ENCODE data around the gene F12.

Gene F12

DNA sequence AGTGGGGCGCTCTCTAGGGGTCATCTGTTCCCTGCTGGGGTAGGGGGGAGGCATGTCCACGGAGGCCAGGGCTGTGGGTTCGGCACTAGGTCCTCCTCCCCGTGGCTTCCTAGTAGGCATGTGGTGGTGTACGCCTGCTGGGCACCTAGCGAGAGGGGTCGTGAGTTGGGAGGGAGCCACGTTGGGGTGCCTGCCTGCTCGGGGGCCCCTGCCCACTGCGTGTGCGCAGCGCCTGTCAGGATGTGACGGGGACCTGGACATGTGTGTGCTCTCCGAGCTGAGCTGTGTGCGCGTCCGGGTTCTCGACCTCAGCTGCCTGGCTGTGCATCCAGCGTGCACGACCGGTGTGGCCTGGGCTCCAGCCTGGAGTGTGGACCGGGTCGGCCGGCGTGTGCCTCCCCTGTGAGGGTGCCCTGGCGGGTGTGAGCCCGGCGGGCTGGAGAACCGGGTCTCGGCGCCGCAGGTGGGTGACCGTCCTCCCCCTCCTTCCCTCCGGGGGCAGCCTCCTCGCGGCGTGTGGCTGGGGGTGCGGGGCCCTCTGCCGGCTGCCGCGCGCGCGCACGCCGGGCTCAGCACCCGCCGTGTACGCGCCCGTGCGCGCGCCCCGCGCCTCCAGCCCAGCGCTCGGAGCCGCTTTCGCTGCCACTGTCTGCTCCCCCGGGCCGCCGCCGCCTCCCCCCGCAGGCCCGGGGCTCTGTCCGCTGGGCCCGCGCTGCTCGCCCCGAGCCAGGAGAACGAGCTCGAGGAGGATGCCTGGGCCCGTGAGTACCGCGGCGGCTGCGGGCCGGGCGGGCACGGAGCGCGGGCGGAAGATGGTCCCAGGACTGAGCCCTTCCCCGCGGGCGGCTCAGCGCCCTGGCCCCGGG is 37.1 kb upstream of the F12 start, which contains the start of gene PRR7:
PRR7 (plus strand) TSS at position 615 of the 866 bp plus-strand sequence. CDS start 8,254 bp downstream, outside the sequence.
- peak; percentile 74 for DNase-seq (ENCODE audit: low read depth)

DNA sequence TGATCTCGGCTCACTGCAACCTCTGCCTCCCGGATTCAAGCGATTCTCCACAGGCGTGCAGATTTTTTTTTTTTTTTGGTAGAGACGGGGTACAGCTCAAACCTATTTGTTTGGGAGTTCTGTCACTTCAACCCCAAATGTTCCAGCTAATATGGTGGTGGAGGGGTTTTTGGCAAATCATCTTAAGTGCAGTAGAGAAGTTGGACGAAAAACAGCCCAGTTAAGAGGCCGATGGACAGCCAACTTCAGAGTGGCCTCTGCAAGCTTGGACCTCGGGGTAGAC is 36.5 kb upstream of the F12 start:
- no peak for DNase-seq (ENCODE audit: low read depth)

DNA sequence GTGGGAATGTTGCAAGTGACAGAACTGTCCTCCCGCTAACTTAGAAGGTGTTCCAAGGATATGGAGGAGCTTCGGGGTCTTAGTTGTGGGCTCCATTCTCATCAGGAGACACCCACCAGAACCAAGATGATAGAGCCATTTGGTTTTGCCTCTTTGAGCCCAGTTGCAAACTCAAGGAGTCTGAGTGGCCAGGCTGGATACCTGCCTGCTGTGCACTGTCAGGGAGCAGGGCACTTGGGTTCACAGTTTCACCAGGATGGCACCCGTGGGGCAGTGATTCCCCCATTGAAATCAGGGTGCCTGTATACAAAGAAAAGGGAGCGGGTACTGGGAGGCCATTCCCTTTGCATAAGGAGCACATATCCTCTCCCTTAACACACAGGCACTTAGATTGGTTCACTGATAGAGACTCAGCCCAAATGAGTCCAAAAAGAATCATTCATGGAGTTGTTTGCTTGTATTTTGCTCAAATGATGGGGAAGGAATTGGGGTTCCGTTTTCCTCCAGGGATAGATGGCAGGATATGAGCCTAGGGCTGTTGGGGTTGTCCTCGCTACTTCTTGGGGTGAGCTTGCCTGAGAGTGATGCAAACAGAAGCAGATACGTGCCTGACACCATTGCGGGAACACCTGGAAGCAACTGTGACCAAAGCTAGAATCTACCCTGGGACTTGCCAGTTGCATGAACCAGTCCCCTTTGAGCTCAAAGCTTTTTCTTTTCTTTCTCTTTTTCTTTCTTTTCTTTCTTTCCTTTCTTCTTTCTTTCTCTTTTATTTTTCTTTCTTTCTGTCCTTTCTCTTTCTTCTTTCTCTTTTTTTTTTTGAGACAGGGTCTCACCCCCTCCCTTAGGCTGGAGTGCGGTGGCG is 35.9 kb upstream of the F12 start:
- DNase-seq (ENCODE audit: low read depth), result no peak

DNA sequence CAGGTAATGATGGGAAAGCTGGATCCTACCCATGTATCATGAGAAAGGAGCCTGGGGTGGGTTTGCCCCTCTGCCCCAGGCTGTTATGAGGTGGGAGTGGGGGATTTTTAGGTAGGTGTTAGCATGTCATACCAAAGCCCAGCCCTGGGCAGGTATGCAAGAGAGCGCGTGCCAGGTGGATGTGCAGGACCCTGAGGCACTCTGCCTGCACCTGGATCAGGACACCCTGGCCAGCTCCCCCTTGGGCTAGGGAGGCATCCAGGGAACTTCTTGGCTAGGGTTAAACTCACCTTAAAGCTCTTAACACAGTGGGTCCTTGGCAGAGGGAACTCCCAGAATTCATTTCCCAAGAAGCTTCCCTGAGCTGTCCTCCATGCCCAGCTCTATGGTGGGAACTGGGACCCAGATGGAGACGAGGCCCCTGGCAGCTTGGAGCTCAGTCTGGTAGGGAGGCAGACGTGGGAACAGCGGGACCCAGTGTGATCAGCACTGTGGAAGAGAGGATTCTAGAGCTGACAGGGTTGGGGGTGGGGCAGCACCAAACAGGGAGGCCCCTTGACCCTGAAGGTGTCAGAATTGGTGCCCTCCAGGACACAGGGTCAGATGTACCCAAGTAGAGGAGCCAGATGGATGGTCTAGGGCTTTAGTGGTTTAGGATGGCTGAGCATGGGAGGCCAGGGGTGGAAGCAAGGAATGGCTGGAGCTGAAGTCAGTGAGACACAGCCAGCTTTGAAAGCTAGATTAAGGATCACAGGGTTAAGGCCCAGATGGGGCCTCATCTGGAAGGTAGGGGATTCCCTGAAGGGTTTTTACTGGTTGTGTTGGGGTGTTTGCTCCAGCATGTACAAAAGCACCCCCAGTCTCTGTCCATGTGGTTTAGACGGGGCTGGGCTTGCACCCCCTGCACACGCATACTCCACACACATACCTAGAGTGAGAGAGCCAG is 35.0 kb upstream of the F12 start:
- DNase-seq (ENCODE audit: low read depth), result no peak

DNA sequence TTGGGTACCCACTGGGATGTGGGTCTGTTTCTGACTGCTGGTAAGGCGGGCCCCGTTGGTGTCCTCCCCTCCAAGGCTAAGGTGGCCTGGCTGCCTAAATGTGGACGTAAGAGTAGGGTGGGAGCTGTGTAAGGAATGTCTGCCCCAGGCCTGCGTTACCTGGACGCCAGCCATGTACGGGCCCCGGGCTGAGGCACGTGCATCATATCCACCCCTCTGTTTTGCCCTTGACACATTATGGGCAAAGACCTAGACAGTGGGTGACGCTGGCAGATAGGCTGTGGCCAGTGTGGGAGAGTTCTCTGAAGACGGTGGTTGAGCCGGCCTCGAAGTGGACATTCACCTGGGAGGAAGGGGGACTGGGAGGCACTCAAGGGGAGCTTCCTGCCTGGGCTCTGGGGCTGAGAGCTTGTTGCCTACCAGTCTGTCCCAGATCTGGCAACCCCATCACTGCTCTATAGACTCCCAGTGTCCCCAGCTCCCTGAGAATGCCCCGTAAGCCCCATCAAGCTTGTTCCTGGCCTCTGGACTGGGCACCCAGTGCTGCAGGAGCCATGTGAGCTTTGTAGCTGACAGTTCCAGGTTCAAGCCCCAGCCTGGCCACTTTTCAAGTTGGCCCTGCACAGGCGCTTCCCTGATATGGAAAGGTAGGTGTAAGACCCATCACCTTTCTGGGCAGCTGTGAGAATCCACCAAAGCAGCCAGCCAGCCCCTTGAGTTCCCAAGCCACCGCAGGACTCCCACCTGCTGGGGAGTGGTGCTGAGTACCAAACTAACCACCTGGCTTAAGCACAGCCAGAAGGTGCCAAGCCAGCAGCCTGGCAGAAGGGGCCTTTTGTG is 34.0 kb upstream of the F12 start:
- no peak for DNase-seq (ENCODE audit: low read depth)

DNA sequence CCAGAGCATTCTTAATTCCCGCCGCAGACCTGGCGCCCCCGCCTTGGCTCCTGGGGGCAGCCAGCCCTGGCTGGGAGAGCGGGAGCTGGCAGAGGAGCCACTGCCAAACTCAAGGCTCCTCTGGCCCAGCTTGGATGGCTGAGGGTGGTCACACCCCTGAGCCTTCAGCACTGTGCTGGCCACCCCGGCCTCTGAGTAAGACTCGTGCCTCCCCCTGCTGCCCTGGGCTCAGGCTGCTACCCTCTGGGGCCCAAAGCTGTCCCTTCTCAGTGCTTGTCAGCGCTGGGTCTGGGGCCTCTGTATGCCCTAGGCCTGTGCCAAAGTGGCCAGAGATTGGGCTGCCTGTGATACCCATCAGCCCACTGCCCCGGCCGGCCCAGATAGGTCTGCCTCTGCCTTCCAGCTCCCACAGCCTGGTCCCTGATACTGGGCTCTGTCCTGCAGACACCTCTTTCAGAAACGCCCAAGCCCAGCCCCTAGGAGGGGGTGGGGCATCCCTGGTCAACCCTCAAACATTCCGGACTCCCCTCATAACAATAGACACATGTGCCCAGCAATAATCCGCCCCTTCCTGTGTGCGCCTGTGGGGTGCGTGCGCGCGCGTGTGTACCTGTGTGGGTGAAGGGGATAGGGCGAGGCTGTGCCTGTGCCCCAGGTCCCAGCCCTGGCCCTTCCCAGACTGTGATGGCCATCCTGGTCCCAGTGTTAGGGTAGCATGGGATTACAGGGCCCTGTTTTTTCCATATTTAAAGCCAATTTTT is 32.9 kb upstream of the F12 start:
- no peak for DNase-seq (ENCODE audit: low read depth)

DNA sequence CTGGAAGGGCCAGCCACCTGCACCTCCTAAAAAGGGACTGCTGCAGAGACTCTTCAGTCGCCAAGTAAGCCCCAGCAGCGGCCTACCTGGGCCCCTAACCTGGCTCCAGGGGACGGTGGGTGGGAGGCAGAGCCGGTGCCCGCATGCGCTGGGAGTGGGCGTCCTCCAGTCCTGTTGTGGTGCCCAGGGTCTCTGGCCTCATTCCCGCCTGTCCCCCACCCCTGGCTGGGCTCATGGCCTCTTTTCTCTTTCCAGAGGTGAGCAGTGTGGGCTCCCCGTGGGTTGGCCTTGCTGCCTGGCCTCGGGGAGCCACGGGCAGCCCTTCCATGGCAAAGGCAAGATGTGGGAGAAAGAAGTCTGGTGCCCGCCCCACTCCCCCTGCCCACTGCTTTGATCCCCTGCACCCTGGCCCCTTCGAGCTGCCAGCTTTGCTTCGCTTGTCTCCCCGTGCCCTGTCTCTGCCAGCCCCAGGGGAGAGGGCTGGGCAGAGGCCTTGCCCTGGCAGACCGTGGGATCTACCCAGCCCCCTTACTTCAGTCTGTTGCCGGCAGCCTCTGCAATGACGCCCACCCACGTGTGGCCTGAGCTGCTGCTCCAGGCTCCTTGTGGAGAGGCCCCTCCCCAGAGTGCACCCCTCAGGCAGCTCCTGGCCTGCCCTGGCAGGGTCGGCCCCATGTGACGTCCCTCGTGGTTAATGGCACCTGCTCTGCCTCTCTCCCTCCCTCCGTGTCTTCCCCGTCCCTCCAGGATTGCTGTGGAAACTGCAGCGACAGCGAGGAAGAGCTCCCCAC is 31.8 kb upstream of the F12 start:
- no peak for DNase-seq (ENCODE audit: low read depth)

DNA sequence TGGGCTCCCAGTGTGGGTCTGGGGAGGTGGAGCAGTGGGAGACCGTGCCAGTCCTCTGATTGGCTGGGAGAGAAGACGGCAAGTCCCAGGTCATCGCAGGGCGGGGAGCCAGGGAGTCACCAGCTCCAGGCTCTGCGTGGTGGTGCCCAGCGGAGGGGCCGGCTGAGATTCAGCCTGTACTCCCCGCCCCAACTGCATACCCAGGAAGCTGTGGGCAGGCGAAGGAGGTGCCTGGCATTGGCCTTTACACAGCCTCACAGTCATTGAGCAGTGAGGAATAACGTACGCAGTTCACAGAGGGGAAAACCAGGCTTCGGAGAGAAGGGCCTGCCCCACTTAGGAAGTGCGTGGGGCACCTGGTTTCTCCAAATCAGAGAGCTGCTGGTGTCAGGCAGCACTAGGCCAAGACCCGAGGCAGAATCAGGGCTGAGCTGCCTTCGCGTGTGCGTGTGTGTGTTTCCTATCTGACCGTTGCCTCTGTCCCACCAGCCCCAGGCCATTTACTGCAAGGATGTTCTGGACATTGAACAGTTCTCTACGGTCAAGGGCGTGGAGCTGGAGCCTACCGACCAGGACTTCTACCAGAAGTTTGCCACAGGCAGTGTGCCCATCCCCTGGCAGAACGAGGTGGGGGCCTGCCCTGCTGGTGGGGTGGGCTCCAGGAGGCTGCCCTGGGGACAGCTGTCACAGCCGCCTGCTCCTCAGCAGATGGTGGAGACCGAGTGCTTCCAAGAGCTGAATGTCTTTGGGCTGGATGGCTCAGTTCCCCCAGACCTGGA is 31.0 kb upstream of the F12 start:
- no peak for DNase-seq (ENCODE audit: low read depth)

DNA sequence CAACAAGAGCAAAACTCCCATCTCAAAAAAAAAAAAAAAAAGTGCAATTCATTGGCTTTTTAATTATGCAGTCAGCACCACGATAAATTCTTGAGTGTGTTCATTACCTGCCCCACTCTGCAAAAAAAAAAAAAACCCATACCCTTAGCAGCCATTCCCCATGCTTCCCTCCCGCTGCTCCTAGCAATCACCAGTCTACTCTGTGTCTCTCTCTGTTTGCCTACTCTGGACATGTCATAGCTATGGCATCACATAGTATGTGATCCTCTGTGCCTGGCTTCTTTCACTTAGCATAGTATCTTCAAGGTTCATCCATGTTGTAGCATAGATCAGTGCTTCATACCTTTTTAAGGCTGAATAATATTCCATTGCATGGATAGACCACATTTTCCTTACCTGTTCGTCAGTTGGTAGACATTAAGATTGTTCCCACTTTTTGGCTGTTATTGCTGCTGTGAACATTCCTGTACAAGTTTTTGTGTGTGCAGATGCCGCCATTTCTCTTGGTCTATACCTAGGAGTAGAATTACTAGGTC is 30.2 kb upstream of the F12 start:
- DNase-seq (ENCODE audit: low read depth), result no peak

DNA sequence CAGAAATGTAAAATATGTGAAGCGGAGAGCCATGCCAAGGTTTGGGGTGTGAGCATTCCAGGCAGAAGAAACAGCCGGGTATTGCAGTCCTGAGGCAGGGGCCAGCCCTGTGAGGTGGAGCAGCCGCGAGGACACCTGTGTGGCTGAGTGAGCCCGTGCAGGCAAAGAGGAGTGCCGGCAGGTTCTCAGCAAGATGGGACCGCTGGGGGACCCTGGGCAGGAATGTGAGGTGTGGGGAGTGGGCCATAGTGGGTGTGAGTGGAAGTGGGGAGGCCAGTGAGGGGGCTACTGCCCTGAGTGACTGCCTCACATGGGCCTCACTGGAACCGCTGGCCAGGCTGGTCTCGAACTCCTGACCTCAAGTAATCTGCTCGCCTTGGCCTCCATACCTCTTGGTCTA is 29.1 kb upstream of the F12 start:
- no peak for DNase-seq (ENCODE audit: low read depth)

DNA sequence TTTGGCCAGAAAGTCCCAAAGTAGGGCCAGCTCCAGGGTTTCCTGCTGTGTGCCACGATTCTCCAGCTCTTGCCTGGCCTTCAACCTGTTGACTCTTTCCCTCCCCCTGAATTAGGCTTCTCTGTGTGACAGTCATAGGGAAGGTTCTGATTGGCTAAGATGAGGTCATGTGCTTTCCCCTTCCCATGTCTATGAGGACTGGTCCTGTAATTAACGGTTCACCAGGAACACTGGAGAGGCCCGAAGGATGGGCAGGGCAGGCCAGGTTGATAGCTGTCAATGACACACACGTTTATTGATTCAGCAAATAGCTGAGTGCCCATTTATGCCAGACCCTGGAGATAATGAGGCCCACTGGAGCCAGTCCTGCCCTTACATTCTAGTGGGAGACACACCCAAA is 28.3 kb upstream of the F12 start:
- no peak for DNase-seq (ENCODE audit: low read depth)

DNA sequence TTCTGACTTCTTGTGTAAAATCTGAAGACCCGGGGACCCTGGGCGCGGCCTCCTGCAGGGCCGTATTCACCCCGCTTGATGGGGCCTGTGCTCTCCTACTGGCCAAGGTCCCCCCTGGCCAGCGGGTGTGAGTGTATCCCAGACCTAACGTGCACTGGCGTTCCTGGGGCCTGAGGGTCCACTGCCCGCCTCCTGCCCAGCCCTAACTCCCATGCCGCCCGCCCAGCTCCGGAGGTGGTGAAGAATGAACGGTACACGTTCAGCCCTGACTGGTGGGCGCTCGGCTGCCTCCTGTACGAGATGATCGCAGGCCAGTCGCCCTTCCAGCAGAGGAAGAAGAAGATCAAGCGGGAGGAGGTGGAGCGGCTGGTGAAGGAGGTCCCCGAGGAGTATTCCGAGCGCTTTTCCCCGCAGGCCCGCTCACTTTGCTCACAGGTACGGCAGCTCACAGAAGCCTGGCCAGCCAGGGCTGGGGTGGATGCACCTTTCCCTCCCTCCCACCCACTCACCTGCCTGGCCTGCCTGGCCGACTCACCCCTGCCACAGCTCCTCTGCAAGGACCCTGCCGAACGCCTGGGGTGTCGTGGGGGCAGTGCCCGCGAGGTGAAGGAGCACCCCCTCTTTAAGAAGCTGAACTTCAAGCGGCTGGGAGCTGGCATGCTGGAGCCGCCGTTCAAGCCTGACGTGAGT is 26.6 kb upstream of the F12 start:
- no peak for DNase-seq (ENCODE audit: low read depth)

DNA sequence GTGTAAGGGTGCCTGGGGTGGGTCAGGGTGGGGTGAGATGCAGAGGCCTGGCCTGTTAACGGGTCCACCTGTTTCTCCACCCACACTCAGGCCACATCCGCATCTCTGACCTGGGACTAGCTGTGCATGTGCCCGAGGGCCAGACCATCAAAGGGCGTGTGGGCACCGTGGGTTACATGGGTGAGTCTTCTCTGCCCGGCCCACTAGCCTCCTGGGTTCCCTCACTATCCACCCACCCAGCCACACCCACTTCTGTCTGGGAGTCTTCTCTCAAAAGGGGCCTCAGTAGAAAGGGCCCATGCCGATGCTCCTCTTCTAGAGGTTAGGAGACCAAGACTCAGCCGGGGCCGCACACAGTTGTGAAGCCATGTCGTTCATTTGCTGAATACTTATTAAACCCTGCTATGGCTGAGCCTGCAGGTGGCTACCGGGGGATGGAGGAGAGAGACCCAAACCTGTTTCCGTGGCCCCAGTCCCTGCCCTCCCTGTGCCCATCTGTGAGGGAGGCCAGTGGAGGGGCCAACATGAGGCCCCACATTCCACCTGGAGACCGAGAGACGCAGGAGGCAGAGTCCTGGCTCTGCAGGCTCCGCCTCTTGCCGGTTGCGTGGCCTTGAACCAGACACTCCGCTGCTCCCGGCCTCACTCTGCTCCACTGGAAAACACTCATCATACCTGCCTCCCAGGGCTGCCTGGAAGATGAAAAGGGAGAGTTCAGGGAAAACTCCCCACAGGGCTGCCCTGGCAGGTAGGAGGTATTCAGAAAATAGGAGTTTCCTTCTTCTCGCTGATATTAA is 25.8 kb upstream of the F12 start:
- DNase-seq (ENCODE audit: low read depth), result no peak

DNA sequence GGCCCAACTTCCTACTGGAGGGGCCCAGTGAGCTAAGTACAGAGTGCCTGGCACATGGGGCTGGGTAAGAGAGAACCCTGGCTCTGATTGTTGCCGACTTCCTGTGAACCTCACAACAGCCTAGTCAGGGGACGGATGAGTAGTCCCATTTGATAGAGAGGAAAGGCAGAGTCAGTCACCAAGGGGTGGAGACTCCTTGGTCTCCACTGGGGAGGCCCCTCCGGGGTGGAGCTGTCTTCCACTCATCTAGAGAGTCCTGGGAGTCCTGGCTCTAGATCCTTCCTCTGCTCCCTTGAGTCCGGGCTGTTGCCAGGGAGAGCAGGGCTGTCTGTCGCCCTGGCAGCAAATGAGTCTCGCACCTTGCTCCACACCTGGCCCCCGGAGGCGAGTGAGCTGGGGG is 25.1 kb upstream of the F12 start:
- DNase-seq (ENCODE audit: low read depth), result no peak

DNA sequence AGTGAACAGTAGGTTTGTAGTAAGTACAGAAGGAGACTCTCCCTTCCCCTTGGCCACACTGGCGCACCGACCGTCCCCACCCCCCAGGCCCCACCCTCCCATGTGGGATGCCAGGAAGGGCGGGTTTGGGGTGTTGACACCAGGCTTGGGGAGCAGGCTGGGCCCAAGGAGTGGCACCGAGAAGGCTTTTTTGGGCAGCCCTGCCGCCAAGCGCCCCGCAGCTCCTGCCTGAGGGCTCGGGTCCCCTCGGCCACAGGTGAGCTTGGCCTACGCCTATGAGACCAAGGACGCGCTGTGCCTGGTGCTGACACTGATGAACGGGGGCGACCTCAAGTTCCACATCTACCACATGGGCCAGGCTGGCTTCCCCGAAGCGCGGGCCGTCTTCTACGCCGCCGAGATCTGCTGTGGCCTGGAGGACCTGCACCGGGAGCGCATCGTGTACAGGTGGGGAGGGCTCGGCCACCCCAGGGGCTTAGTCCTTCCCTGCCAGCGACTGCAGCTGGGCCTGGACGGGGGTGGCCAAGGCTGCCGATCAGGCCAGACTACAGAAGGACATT is 24.4 kb upstream of the F12 start:
- no peak for DNase-seq (ENCODE audit: low read depth)

DNA sequence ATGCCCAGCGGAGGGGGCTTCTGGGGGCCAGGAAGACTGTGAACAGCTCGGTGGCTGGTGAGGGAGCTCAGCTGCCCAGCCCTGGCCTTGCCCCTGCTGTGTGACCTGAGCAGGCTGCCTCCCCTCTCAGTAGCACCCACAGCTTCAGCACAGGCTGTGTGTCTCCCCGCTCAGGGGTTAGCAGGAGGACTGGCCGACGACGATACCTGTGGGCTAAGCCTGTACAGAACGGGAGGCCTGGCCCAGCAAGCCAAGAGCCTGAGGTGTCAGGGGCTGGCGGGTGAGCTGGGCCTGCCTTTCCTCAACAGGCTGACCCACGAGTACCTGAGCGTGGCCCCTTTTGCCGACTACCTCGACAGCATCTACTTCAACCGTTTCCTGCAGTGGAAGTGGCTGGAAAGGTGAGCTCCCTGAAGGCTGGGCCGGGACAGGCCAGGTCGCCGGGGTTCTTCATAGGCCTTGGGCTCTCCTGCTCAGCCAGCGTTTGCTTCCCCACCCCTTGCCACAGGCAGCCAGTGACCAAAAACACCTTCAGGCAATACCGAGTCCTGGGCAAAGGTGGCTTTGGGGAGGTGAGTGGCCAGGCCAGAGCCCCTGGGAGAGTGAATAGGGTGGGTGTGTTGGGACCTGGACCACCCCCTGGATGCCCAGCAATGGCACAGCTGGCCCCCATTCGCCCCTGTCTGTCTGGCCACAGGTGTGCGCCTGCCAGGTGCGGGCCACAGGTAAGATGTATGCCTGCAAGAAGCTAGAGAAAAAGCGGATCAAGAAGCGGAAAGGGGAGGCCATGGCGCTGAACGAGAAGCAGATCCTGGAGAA is 23.7 kb upstream of the F12 start:
- no peak for DNase-seq (ENCODE audit: low read depth)
